ES-I3 (cell line): ENCODE data around the gene GARIN1A.
"Not testable (repeated sequence)": the region's sequence is repeated elsewhere in the genome, so short reads cannot be mapped to it uniquely, and the experiment has no call there.

ENCODE experiments used
- H3K36me3 ChIP-seq: 2 replicates; pipeline ENCODE4 v1.6.1; 2013; ENCODE audit warnings: mild to moderate bottlenecking, low read length, control low read depth, moderate library complexity; ENCODE audit not compliant: insufficient read depth
- H3K4me1 ChIP-seq: 2 replicates; pipeline ENCODE4 v1.6.1; 2013; ENCODE audit warnings: mild to moderate bottlenecking, control low read depth, low read length; ENCODE audit not compliant: insufficient read depth
- H3K9ac ChIP-seq: 2 replicates; pipeline ENCODE4 v1.6.1; 2013; ENCODE audit warnings: low read depth, mild to moderate bottlenecking, low read length, moderate library complexity
- H3K9me3 ChIP-seq: 2 replicates; pipeline ENCODE4 v1.6.1; 2013; ENCODE audit warnings: mild to moderate bottlenecking, low read length, moderate library complexity; ENCODE audit not compliant: control insufficient read depth, insufficient read depth

Gene GARIN1A

GRCh38 chr7:128665057-128665456, 7.0 kb upstream of the GARIN1A start:
- no peaks in the 10 kb centered on the region for H3K36me3 ChIP-seq
- H3K4me1 ChIP-seq = no peaks in the 10 kb centered on the region
- H3K9ac ChIP-seq = no peak overlapping the region
- peaks cover 15% of the 10 kb centered on the region; the same call in 1 of the 2 replicates for H3K9me3 ChIP-seq

GRCh38 chr7:128666200-128666599, 5.9 kb upstream of the GARIN1A start:
- H3K9me3 ChIP-seq = peaks cover 10% of the 10 kb centered on the region; the same call in 1 of the 2 replicates

GRCh38 chr7:128672927-128673517, 930 bp downstream of the GARIN1A start:
- Histone ChIP-seq H3K36me3 (no peaks in the 10 kb centered on the region), H3K4me1 (no peaks in the 10 kb centered on the region)

More at GRCh38 chr7:128666200-128666599, 5.9 kb upstream of the GARIN1A start:
- Histone ChIP-seq H3K4me1 (no peaks in the 10 kb centered on the region), H3K36me3 (no peaks in the 10 kb centered on the region), H3K9ac (no peak overlapping the region)

GRCh38 chr7:128673571-128673970, 1.5 kb downstream of the GARIN1A start:
- Histone ChIP-seq H3K9ac (no peak overlapping the region), H3K36me3 (no peaks in the 10 kb centered on the region), H3K4me1 (no peaks in the 10 kb centered on the region), H3K9me3 (no peaks in the 10 kb centered on the region)

More at GRCh38 chr7:128672927-128673517, 930 bp downstream of the GARIN1A start:
- no peak overlapping the region for H3K9ac ChIP-seq
- no peaks in the 10 kb centered on the region for H3K9me3 ChIP-seq

GRCh38 chr7:128676665-128677064, 4.6 kb downstream of the GARIN1A start:
- Histone ChIP-seq H3K9ac (no peak overlapping the region), H3K36me3 (no peaks in the 10 kb centered on the region), H3K4me1 (no peaks in the 10 kb centered on the region), H3K9me3 (no peaks in the 10 kb centered on the region)

GRCh38 chr7:128679920-128680319, 7.8 kb downstream of the GARIN1A start:
- Histone ChIP-seq H3K9me3 (no peaks in the 10 kb centered on the region), H3K4me1 (no peaks in the 10 kb centered on the region), H3K36me3 (no peaks in the 10 kb centered on the region), H3K9ac (no peak overlapping the region)

- Histone ChIP-seq H3K36me3 (no peaks in the 10 kb centered on the region), H3K9me3 (no peaks in the 10 kb centered on the region), H3K9ac (no peak overlapping the region), H3K4me1 (no peaks in the 10 kb centered on the region)
Observed at GRCh38 chr7:128681794-128682537, 9.9 kb downstream of the GARIN1A start.

- not testable (repeated sequence) for H3K36me3 ChIP-seq
Observed at GRCh38 chr7:128683270-128683669, 11.2 kb downstream of the GARIN1A start.

GRCh38 chr7:128683738-128684137, 11.6 kb downstream of the GARIN1A start:
- not testable (repeated sequence) for H3K9me3 ChIP-seq, H3K36me3 ChIP-seq, H3K9ac ChIP-seq, H3K4me1 ChIP-seq

More at GRCh38 chr7:128683270-128683669, 11.2 kb downstream of the GARIN1A start:
- H3K9me3 ChIP-seq, H3K9ac ChIP-seq, H3K4me1 ChIP-seq: not testable (repeated sequence)

GRCh38 chr7:128687131-128687530, 15.0 kb downstream of the GARIN1A start:
- Histone ChIP-seq H3K4me1 (0 out of 2 replicates have a peak, but pooled peaks cover under 1% of the 10 kb centered on the region), H3K9ac (no peak overlapping the region), H3K9me3 (no peaks in the 10 kb centered on the region), H3K36me3 (no peaks in the 10 kb centered on the region)

GRCh38 chr7:128688492-128688891, 16.4 kb downstream of the GARIN1A start:
- H3K4me1 ChIP-seq = peaks cover 4% of the 10 kb centered on the region; the same call in 1 of the 2 replicates
- H3K9me3 ChIP-seq = no peaks in the 10 kb centered on the region
- no peak overlapping the region for H3K9ac ChIP-seq
- H3K36me3 ChIP-seq = no peaks in the 10 kb centered on the region

- not testable (repeated sequence) for H3K4me1 ChIP-seq, H3K9me3 ChIP-seq, H3K36me3 ChIP-seq, H3K9ac ChIP-seq
Observed at GRCh38 chr7:128689161-128689935, 17.3 kb downstream of the GARIN1A start.

GRCh38 chr7:128691227-128691626, 19.1 kb downstream of the GARIN1A start:
- Histone ChIP-seq H3K9me3 (no peaks in the 10 kb centered on the region), H3K9ac (no peak overlapping the region), H3K36me3 (no peaks in the 10 kb centered on the region), H3K4me1 (peaks cover 4% of the 10 kb centered on the region; the same call in 1 of the 2 replicates)

GRCh38 chr7:128692623-128693270, 20.7 kb downstream of the GARIN1A start:
- Histone ChIP-seq H3K36me3 (no peaks in the 10 kb centered on the region), H3K9me3 (no peaks in the 10 kb centered on the region), H3K9ac (no peak overlapping the region), H3K4me1 (peaks cover 4% of the 10 kb centered on the region; the same call in 1 of the 2 replicates)
